Lung (tissue), 12 donors: ENCODE measurements around the gene TXLNA. TPM values are rescaled to one million over a fixed set of nuclear protein-coding genes. Genes with fewer than 3 reads are reported as not detected.

ENCODE experiments used
- ATAC-seq: fragments of 200-7000 bp; cut with Tn5 transposase; one replicate; pipeline ENCODE4 v1.9.1; 2020; ENCODE audit warnings: moderate number of reproducible peaks; ENCODE audit not compliant: insufficient read depth, low FRiP score
- DNase-seq, 3 donors: peaks; one replicate each; pipeline ENCODE4 v3.0.0-alpha.2; 2013 to 2017
- H3K27ac ChIP-seq, 2 donors: one replicate each; pipeline ENCODE4 v1.5.1; 2013; ENCODE audit warnings: mild to moderate bottlenecking in 2 of 2, moderate library complexity in 2 of 2, control low read depth in 1 of 2, inconsistent platforms in 1 of 2, low read depth in 1 of 2, low read length in 1 of 2
- H3K27me3 ChIP-seq, 3 donors: one replicate each; pipeline ENCODE4 v1.5.1; 2013; ENCODE audit warnings: low read length in 2 of 3; ENCODE audit not compliant: control insufficient read depth in 3 of 3, insufficient read depth in 3 of 3
- H3K36me3 ChIP-seq, 4 donors: one replicate each; pipeline ENCODE4 v1.5.1; 2013; ENCODE audit warnings: low read length in 4 of 4, mild to moderate bottlenecking in 1 of 4, moderate library complexity in 1 of 4; ENCODE audit not compliant: control insufficient read depth in 4 of 4, insufficient read depth in 4 of 4
- H3K4me1 ChIP-seq, 5 donors: one replicate each; pipeline ENCODE4 v1.5.1; 2013; ENCODE audit warnings: low read length in 5 of 5, mild to moderate bottlenecking in 2 of 5, moderate library complexity in 1 of 5; ENCODE audit not compliant: control insufficient read depth in 5 of 5, insufficient read depth in 5 of 5
- H3K4me3 ChIP-seq: one replicate; pipeline ENCODE4 v1.5.1; 2013; ENCODE audit warnings: mild to moderate bottlenecking, control low read depth, moderate library complexity
- H3K9ac ChIP-seq, 2 donors: one replicate each; pipeline ENCODE4 v1.5.1; 2013; ENCODE audit warnings: low read length in 2 of 2, control low read depth in 1 of 2; ENCODE audit not compliant: insufficient read depth in 1 of 2
- H3K9me3 ChIP-seq, 4 donors: one replicate each; pipeline ENCODE4 v1.5.1; 2013; ENCODE audit warnings: low read length in 3 of 4, mild to moderate bottlenecking in 1 of 4, moderate library complexity in 1 of 4; ENCODE audit not compliant: control insufficient read depth in 4 of 4, insufficient read depth in 3 of 4
- CTCF ChIP-seq: IDR thresholded peaks from 2 replicates; pipeline ENCODE4 v1.5.1; 2012; ENCODE audit warnings: mild to moderate bottlenecking; ENCODE audit errors: control extremely low read depth, extremely low read depth
- WGBS, 2 donors: extraction: QIAGEN DNeasy Blood & Tissue Kit; methylation state at CpG; one replicate each; pipeline ENCODE4 v1.1.7; 2013; 5-methylcytosine and 5-hydroxymethylcytosine counted together
- polyA plus RNA-seq, 2 donors: library from polyadenylated mRNA; stranded (reverse); fragments of 200-250 nt; gene quantifications; one replicate each; pipeline ENCODE4 v1.2.1, GENCODE V29; 2013
- total RNA-seq, 2 donors: library from RNA; depleted of rRNA in 1 of 2; stranded (reverse); fragments of >200 nt in 1 of 2; gene quantifications; one replicate each; pipeline ENCODE4 v1.2.1, GENCODE V29; 2014 to 2021
- donor health status: control.
- donor health status: control.
- donor health status: Bipolar disorder and iron deficiency.
- donor health status: healthy.
- donor health status: DM: yes; HTN: yes; CAD: no.

The TXLNA gene
- total and polyA plus RNA-seq, 4 donors = 22.2 to 55.6 (median 30.9) TPM

DNA sequence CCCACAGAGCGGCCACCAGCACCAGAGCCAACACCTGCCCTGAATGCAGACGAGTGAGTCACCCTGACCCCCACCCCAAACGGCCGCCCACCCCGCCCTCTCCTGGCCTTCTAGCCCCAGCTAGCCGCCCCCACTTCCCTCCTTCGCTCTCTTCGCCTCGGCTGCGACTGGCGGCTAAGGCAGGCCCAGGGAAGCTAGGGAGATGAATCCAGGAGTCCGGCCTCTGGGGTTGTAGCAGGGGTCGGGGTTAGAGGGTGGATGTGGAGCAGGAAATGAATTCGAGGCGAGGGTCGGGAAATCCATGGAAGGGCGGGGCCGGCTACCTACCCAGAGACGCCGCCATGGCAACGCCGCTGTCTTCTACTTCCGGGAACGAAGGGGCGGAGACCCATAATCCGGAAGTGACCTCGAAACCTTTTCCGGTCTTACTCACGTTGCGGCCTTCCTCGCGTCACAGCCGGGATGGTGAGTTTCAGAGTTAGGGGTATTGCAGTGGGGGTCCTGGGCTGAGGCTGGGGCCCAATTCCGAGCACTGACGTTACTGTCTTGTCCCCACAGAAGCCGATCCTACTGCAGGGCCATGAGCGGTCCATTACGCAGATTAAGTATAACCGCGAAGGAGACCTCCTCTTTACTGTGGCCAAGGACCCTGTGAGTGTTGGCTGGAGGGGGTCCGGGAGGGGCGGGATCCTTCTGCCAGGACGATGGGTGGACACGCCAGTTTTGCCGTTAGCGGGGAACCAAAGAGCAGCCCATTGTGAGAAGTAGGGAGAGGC lies 42.7 kb downstream of the TXLNA start, which contains the start of the genes EIF3I and TMEM234:
Gene EIF3I (plus strand): TSS at position 428 of the 776 bp plus-strand sequence. CDS start 35 bp downstream, at position 463.
Gene TMEM234 (minus strand): TSS at position 374 of the 776 bp plus-strand sequence. CDS start 31 bp downstream, at position 343.
- Histone ChIP-seq H3K27me3 (no peaks in the 10 kb centered on the region), H3K36me3 (peaks cover 4 to 32% (median 20%) of the 10 kb centered on the region in 4 donors), H3K9me3 (no peaks in the 10 kb centered on the region), H3K4me1 (peaks cover 6 to 20% (median 12%) of the 10 kb centered on the region in 5 donors), H3K9ac (peak within 1 kb of the TSS; percentile 95 to 97), H3K4me3 (peak within 1 kb of the TSS; percentile 83), H3K27ac (peak within 1 kb of the TSS; percentile 93 to 94)
- ATAC-seq (peak; percentile 92), DNase-seq (peak; percentile 94 to 96 (median 96))
- no peak for TF ChIP-seq CTCF
- 0% methylated on average over 46 of the region's 46 CpGs for WGBS, 2 donors

GRCh38 chr1:32223683-32224082 lies 44.2 kb downstream of the TXLNA start:
- no peak overlapping the region for H3K4me3 ChIP-seq
- no peak for TF ChIP-seq CTCF
- DNase-seq (no peak), ATAC-seq (no peak)
- H3K9ac ChIP-seq = no peak overlapping the region
- peak overlapping the region; percentile 3 to 42 for H3K27ac ChIP-seq
- WGBS, 2 donors = 73 to 91% methylated on average over 3 of the region's 3 CpGs
- H3K36me3 ChIP-seq = peaks cover 5 to 38% (median 25%) of the 10 kb centered on the region in 4 donors
- peaks cover 6 to 20% (median 12%) of the 10 kb centered on the region in 5 donors for H3K4me1 ChIP-seq
- no peaks in the 10 kb centered on the region for H3K9me3 ChIP-seq
- H3K27me3 ChIP-seq = no peaks in the 10 kb centered on the region

DNA sequence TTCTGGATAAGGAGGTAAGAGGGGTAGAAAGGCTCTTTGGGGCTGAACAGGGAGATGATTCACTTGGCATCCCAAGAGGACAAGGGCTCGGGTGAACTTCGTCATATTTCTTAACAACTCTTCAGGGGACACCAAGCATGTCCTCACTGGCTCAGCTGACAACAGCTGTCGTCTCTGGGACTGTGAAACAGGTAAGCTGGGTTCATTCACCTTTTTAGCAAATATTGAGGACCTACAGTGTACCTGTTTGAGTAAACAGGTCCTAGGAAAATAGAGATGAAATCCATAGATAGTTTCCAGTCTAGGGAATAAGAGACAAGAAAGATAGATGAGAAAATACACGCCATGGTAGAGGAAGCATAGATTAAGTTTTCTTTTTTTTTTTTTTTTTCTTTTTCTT lies 44.8 kb downstream of the TXLNA start:
- TF ChIP-seq CTCF = no peak
- H3K4me3 ChIP-seq = no peak overlapping the region
- DNase-seq = no peak
- no peaks in the 10 kb centered on the region for H3K9me3 ChIP-seq
- peak overlapping the region in 1 of 2 donors; percentile 42 for H3K27ac ChIP-seq
- no peak for ATAC-seq
- peaks cover 6 to 20% (median 12%) of the 10 kb centered on the region in 5 donors for H3K4me1 ChIP-seq
- no peaks in the 10 kb centered on the region for H3K27me3 ChIP-seq
- peaks cover 10 to 41% (median 27%) of the 10 kb centered on the region in 4 donors for H3K36me3 ChIP-seq
- 92 to 93% methylated on average over 4 of the region's 4 CpGs for WGBS, 2 donors
- no peak overlapping the region for H3K9ac ChIP-seq
